HG03097 (cell line): ENCODE results near the gene FRMD4A.
"Not testable (repeated sequence)": the region's sequence is repeated elsewhere in the genome, so short reads cannot be mapped to it uniquely, and the experiment has no call there.

ENCODE experiments used
- ATAC-seq: cut with Tn5 transposase; IDR thresholded peaks from one replicate; pipeline ENCODE4 v1.9.1; 2021; ENCODE audit not compliant: unreplicated experiment, low FRiP score

Gene FRMD4A

GRCh38 chr10:13839030-13839429, 491.7 kb downstream of the FRMD4A start:
- no peak for ATAC-seq

GRCh38 chr10:13837966-13838365, 492.8 kb downstream of the FRMD4A start:
- ATAC-seq: no peak

GRCh38 chr10:13834581-13835286, 496.0 kb downstream of the FRMD4A start:
- ATAC-seq: no peak

DNA sequence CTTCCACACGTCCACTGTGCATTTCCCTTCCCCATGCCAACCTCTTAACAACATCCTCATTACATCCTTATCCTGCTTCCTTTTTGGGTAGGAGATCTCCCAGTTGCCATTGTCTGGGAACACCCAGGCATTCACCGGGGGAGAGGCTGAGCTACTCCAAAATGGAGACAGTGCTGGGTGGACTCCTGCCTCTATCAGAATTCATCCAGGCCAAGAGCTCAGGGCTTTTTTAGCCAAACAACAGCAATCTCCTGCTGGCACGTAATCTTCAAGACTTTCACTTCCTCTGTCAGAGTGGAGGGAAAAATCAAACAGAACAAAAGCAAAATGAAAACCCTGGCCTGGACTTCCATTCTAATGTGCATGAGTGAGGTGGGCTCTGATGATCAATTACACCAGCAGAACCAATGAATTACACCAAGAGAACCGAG, 499.0 kb downstream of the FRMD4A start:
- no peak for ATAC-seq

DNA sequence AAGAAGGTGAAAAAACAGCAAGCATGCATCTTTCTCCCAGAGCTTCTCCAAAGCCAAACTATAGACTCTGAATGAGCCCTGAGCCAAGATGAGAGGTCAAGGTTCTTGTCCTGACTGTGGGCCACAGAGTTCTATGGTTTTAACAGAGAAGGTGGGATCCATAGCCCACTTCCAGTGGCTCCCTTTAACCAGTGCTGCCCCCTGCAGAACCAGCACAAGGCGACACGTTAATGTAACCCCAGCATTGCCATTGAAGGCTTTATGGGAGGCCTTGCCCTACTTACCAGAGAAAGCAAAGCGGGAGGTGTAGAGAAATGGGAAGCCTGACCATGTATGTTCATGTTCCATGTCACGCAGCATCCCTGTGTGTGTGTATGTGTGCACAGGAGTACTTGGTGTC, 500.3 kb downstream of the FRMD4A start:
- ATAC-seq: no peak

- ATAC-seq: no peak
These were observed 500.9 kb downstream of the FRMD4A start for GRCh38 chr10:13829790-13830189.

GRCh38 chr10:13828284-13828683, 502.4 kb downstream of the FRMD4A start:
- ATAC-seq: not testable (repeated sequence)

DNA sequence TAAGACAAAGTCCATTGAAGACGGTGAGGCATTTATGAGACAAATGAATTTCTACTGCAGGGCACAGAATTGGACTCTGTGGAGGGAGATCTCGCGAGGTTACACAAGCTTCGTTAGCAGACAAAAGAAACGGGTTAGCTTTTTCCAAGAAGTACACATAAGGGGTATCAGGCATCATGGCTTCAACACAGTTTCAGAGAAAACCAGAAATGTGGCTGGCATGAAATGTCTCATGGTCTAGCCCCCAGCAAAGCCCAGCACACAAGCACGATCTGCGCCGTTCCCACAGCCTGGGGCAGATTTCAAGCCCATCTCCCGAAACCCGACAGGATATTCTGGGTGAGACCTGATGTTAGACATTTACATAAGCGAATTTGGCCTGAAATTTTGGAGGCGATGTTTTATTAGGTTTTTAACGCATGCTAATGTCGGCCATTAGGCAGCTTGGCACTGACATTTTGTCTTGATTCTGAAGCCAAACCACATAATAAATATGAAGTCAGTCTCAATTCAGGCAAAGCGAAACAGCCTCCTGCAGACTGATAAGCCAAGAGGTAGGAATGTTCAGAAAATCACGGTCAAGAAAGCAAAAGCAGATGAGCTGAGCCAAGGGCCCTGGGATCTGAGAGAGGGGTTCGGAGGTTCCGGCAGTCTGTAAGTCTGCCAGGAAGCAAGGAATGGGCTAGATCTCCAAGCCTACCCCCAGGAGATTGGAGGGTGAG, 503.5 kb downstream of the FRMD4A start:
- no peak for ATAC-seq

- ATAC-seq: no peak
These were observed 506.9 kb downstream of the FRMD4A start for GRCh38 chr10:13823709-13824405.

DNA sequence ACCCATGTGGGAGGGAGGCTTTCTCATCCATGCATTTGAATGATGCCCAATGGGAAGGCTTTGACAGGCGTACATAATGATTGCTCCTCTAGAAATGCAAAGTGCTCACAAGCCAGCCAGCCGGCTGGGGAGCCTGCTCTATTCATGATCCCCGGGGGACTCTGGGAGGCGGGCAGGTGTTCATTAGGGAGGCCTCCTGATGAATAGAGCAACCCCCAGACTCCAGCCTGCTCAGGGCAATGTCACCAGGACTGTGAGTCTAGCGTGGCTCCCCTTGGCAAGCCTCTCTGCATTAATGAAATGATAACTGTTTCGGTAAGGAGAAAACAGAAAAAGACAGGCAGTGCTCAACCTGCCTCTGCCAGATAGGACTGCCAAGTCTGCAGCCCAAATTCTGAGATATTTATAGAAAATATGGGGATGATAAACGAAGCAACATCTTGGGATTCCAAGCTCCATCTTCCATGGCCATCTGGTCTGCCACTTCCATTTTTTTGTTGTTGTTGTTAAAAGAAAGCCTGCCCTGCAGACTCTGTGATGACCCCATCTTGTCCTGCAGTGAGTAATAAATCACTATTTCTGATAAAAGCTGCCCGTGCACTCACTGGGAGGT, 507.5 kb downstream of the FRMD4A start:
- no peak for ATAC-seq

- ATAC-seq: no peak
These were observed 508.2 kb downstream of the FRMD4A start for GRCh38 chr10:13822490-13822889.

DNA sequence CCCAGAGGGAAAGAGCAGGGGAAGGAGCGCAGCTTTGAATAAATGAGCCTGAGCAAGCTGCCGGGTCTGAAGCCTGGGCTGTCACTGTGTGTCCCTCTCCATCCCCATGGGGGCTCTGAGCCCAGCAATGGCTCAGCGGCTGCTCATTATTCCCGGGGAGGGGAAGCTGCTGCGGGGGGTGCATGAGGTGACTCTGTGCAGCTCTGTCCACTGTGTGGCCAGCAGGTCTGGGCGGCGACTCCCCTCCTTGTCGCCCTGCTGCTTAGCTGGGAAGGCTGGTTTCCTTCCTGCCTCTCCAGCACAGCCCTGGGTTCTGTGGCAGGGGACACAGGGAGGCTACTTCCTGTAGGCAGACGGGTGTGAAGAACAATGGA, 509.8 kb downstream of the FRMD4A start:
- no peak for ATAC-seq

DNA sequence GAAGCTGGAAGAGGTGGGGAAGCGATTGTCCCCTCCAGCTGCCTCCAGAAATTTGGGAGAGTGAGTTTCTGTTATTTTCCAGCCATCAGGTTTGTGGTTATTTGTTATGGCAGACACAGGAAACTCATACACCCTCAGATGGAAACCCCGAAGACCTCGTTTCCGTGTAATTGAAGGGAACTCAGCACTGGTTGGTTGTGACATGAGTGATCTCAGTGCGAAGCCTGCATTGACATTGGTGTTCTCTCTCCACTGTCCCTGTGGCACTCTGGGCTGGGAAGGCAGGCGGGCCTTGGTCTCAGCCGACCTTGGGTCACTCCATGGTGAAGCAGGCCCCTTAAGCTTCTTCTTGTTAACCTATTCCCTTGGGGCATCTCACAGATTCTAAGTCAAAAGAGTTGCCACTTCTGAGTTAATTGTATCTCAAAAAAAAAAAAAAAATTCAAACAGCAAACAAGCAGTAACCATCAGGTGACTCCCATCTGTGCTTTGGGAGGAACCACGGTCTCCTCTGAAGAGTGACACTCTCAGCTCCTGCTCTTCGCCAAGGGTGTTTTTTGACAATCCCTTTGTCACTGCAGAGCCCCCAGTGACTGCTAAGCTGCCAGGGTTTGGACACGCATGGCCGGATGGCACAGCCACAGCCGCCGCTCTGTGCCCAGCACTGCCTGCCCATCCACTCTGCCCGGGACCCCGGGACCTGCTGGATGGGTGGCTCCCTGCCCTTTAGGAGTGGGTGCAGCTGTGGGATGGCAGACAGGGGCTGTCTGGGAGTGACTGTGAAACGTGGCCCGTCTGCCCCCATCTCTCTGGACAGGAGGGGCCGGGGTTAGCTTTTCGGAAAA, 510.4 kb downstream of the FRMD4A start:
- no peak for ATAC-seq

DNA sequence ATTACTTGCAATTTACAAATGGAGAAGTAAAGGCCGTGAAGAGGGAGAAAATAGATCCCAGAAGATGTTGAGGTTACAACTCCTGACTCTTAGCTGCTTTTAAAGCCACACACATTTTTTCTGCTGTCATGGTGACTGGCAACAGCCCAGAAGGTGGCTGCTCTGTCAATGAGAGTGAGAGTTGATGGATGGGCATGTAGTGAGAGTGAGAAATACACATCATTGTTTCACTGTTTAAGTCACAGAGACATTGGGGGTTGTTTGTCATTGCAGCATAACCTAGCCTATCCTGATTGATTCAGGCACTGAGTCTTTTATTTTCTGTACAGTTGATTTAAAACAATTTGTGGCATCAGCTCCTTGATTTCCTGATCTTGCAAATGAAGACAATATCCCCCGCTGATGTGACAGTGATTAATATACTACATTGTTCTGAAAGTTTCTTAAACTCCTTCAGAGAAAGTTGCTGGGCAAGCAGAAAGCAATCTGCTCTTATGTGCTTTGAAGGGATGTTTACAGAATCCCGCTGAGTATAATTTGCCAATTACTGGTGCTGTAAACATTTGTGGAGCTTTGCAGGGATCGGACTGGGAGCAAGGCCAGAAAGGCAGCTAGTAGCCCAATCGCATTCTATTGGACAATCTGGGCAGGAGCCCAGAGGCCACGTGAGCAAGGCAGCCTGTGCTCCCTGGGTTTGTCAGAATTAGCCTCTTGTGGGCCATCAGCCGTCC, 514.4 kb downstream of the FRMD4A start:
- ATAC-seq: no peak

DNA sequence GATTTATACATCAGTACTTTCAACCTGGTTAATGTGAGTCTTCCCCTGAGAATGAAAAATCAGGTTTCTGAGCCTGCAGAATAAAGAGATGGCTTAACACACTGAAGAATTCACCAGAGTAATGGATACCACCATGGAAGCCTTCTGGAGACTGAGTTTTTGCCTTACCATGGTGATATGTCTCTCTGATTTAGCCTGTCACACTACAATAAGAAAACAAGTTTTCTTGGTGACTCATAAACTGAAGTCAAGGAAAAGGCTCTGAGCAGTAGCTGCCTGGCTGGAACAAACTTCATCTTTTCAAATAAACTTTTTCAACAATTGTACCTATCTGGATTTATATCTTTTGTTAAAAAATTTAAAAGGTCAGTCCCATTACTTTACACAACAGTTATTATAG, 515.0 kb downstream of the FRMD4A start:
- ATAC-seq: no peak

- ATAC-seq: no peak
These were observed 517.2 kb downstream of the FRMD4A start for GRCh38 chr10:13813550-13813949.

DNA sequence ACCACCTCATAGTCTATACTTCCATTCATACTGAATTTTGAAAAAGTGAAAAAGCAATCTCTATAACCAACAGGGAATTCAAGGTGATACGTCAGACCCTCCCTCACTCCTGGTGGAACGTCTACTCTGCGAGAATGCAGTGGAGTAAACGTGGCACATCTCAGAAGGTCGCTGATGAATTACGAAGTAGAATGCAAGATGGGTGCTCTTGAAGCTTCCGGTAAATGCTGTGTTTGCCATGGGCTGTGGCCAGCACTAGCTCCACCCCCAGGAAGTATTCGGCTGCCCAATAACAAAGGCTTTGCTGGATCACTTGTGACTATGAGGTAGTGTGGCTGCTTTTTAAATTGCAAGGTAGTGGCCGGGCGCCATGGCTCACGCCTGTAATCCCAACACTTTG, 517.9 kb downstream of the FRMD4A start:
- no peak for ATAC-seq

GRCh38 chr10:13810568-13810967, 520.2 kb downstream of the FRMD4A start:
- ATAC-seq: no peak

GRCh38 chr10:13809427-13809826, 521.3 kb downstream of the FRMD4A start:
- ATAC-seq: no peak
